IMR-90 (cell line): ENCODE results near the gene VPS39.

Source experiments
- BHLHE40 ChIP-seq: fragments of 150-350 bp; IDR thresholded peaks from 2 replicates; pipeline ENCODE4 v1.6.1; 2016; ENCODE audit warnings: mild to moderate bottlenecking, low read depth, low read length
- CTCF ChIP-seq: conservative IDR thresholded peaks from 2 replicates; pipeline ENCODE4 v1.5.1; 2012; ENCODE audit warnings: mild to moderate bottlenecking, low read depth, low read length, improper control_type of control experiment
- FOS ChIP-seq: fragments of 150-350 bp; IDR thresholded peaks from 2 replicates; pipeline ENCODE4 v1.6.1; 2016; ENCODE audit warnings: low read depth, low read length
- MAZ ChIP-seq: IDR thresholded peaks from 2 replicates; pipeline ENCODE4 v1.6.1; 2012; ENCODE audit warnings: low read depth, mild to moderate bottlenecking, low read length, improper control_type of control experiment, moderate library complexity, borderline replicate concordance
- POLR2A ChIP-seq: IDR thresholded peaks from 2 replicates; pipeline ENCODE4 v1.6.1; 2012; ENCODE audit warnings: mild to moderate bottlenecking, low read depth, low read length
- RAD21 ChIP-seq: IDR thresholded peaks from 2 replicates; pipeline ENCODE4 v1.6.1; 2012; ENCODE audit warnings: low read length, improper control_type of control experiment
- SMC3 ChIP-seq: fragments of 150-350 bp; IDR thresholded peaks from 2 replicates; pipeline ENCODE4 v1.6.1; 2016; ENCODE audit warnings: low read depth, mild to moderate bottlenecking, antibody characterized with exemption, low read length, moderate library complexity
- TF ChIP-seq, protein P1 (sequence below): fragments of 150-350 bp; IDR thresholded peaks from 2 replicates; pipeline ENCODE4 v1.6.1; 2017; ENCODE audit warnings: mild to moderate bottlenecking, antibody characterized with exemption, low read length, low read depth

DNA sequence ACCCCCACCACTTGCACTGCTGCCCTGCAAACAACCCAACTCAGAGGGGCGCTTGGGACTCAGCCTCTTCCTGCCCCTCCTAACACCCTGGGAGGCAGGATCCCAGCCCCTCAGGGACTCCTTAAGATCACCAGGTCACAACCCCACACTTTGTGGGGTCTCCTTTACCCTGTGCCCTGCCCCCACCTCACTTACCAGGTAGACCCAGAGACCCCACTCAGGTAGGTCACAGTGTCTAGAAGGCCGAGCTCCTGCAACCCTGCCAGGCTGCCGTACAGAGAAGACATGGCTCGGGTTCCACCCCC, 60.7 kb downstream of the VPS39 start:
- TF ChIP-seq POLR2A, result no peak
- no peak for TF ChIP-seq CTCF
- TF ChIP-seq FOS, result no peak
- no peak for TF ChIP-seq MAZ
- TF ChIP-seq, protein P1, sequence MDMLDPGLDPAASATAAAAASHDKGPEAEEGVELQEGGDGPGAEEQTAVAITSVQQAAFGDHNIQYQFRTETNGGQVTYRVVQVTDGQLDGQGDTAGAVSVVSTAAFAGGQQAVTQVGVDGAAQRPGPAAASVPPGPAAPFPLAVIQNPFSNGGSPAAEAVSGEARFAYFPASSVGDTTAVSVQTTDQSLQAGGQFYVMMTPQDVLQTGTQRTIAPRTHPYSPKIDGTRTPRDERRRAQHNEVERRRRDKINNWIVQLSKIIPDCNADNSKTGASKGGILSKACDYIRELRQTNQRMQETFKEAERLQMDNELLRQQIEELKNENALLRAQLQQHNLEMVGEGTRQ, result no peak
- TF ChIP-seq BHLHE40, result no peak
- TF ChIP-seq RAD21, result no peak
- no peak for TF ChIP-seq SMC3
